ENCODE data around the gene C12orf76. TPM values are rescaled to one million over a fixed set of nuclear protein-coding genes. Genes with fewer than 3 reads are reported as not detected.
"Not testable (repeated sequence)": the region's sequence is repeated elsewhere in the genome, so short reads cannot be mapped to it uniquely, and the experiment has no call there.

The C12orf76 gene
- total RNA-seq, 1 donor = 10.3 TPM

DNA sequence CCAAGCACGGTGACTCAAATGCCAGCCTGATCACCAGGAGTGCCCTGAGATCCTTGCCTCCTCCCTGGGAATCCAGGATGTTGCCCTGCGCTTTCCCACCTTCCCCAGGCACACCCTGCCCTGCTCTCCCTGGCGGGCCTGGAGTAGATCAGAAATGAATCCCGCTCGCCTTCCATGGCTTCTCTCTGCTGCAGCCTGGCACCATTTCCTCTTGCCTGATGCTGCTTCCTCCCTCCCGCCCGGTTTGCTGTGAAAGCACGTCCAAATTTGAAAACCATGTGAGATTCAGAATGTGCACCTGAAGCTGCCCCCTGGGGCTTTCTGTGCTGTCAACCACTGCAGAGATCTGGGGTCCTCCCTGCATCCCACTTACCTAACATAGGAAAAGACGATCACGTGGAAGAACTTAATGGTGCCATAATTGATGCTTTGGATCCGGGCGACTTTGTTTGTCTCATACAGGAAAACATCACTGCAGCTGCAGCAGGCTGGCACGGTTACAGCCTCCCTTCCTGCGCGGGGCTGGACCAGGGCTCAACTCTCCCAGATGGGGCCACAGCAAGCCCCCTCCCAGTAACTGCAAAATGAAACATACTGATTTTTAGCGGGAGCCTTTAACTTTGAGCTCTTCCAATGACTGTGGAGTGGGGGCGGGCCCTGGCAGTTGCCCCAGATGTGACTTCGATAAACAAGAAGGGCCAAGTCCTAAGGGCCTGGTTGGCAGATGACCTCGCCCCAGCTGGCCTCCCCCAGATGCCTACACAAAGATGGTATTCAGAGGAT, 24.9 kb upstream of the C12orf76 start:
- no peak for DNase-seq (ENCODE audit: low read depth)
- H3K4me3 ChIP-seq (ENCODE audit: low read depth, low read length) = peak overlapping the region; percentile 61
- no peak for TF ChIP-seq CTCF (IDR thresholded peaks at IDR 0.05; ENCODE audit: insufficient read depth, low read length)

DNA sequence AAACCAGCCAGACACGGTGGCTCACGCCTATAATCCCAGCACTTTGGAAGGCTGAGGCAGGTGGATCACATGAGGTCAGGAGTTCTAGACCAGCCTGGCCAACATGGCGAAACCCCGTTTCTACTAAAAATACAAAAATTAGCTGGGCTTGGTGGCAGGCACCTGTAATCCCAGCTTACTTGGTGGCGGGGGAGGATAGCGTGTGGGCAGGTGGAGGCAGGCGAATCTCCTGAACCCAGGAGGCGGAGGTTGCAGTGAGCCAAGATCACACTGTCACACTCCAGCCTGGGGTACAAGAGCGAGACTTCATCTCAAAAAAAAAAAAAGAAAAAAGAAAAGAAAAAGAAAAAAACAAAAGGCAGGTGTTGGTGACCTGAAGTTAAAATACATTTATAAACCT, 24.3 kb upstream of the C12orf76 start:
- not testable (repeated sequence) for H3K4me3 ChIP-seq (ENCODE audit: low read depth, low read length); DNase-seq (ENCODE audit: low read depth)

- H3K4me3 ChIP-seq (ENCODE audit: low read depth, low read length) = no peak overlapping the region
- TF ChIP-seq CTCF (IDR thresholded peaks at IDR 0.05; ENCODE audit: insufficient read depth, low read length) = no peak
- DNase-seq (ENCODE audit: low read depth) = no peak
Observed at GRCh38 chr12:110071967-110072366, 23.6 kb upstream of the C12orf76 start.

GRCh38 chr12:110071504-110071903, 23.2 kb upstream of the C12orf76 start:
- TF ChIP-seq CTCF (IDR thresholded peaks at IDR 0.05; ENCODE audit: insufficient read depth, low read length) = no peak
- no peak overlapping the region for H3K4me3 ChIP-seq (ENCODE audit: low read depth, low read length)
- DNase-seq (ENCODE audit: low read depth) = no peak

GRCh38 chr12:110068654-110069053, 20.3 kb upstream of the C12orf76 start:
- no peak for DNase-seq (ENCODE audit: low read depth)
- no peak for TF ChIP-seq CTCF (IDR thresholded peaks at IDR 0.05; ENCODE audit: insufficient read depth, low read length)

GRCh38 chr12:110068115-110068514, 19.8 kb upstream of the C12orf76 start:
- H3K4me3 ChIP-seq (ENCODE audit: low read depth, low read length); DNase-seq (ENCODE audit: low read depth): not testable (repeated sequence)

More at GRCh38 chr12:110068654-110069053, 20.3 kb upstream of the C12orf76 start:
- no peak overlapping the region for H3K4me3 ChIP-seq (ENCODE audit: low read depth, low read length)

- no peak for TF ChIP-seq CTCF (IDR thresholded peaks at IDR 0.05; ENCODE audit: insufficient read depth, low read length)
- no peak overlapping the region for H3K4me3 ChIP-seq (ENCODE audit: low read depth, low read length)
- DNase-seq (ENCODE audit: low read depth) = no peak
Observed at GRCh38 chr12:110067531-110067930, 19.2 kb upstream of the C12orf76 start.

- no peak for DNase-seq (ENCODE audit: low read depth)
- TF ChIP-seq CTCF (IDR thresholded peaks at IDR 0.05; ENCODE audit: insufficient read depth, low read length) = no peak
Observed at GRCh38 chr12:110065540-110065939, 17.2 kb upstream of the C12orf76 start.

More at GRCh38 chr12:110065540-110065939, 17.2 kb upstream of the C12orf76 start:
- no peak overlapping the region for H3K4me3 ChIP-seq (ENCODE audit: low read depth, low read length)

All from fibroblast of the aortic adventitia (primary cell).